Vagina (tissue), 2 donors: ENCODE results near the gene LPO. TPM values are rescaled to one million over a fixed set of nuclear protein-coding genes. Genes with fewer than 3 reads are reported as not detected.
A peak's percentile ranks its signal among the peaks of the same experiment; 100 is the strongest.

Experiments
- DNase-seq, 2 donors: peaks; one replicate each; pipeline ENCODE4 v3.0.0-alpha.2; 2017; ENCODE audit errors: extremely low spot score in 2 of 2
- H3K27ac ChIP-seq: fragments of 200-600 bp; sonication (generic); one replicate; pipeline ENCODE4 v1.5.1; 2019
- H3K27me3 ChIP-seq: fragments of 200-600 bp; sonication (generic); one replicate; pipeline ENCODE4 v1.5.1; 2019
- H3K36me3 ChIP-seq, 2 donors: fragments of 200-600 bp; sonication (generic); one replicate each; pipeline ENCODE4 v1.5.1; 2017 to 2019
- H3K4me1 ChIP-seq: fragments of 200-600 bp; sonication (generic); one replicate; pipeline ENCODE4 v1.5.1; 2019
- H3K4me3 ChIP-seq, 2 donors: fragments of 200-600 bp; sonication (generic); 1 replicate in 1 of 2; 2 replicates in 1 of 2; pipeline ENCODE4 v1.5.1; 2016 to 2019
- H3K9me3 ChIP-seq: fragments of 200-600 bp; sonication (generic); one replicate; pipeline ENCODE4 v1.5.1; 2019
- POLR2A ChIP-seq, 2 donors: fragments of 450-650 bp; IDR thresholded peaks; one replicate each; pipeline ENCODE4 v1.6.1; 2017; ENCODE audit warnings: antibody characterized with exemption in 2 of 2, mild to moderate bottlenecking in 2 of 2, moderate library complexity in 2 of 2
- POLR2AphosphoS5 ChIP-seq, 2 donors: sonication (generic); formaldehyde crosslinking; IDR thresholded peaks; one replicate each; pipeline ENCODE4 v1.9.0; 2017; ENCODE audit warnings: antibody characterized with exemption in 2 of 2, mild to moderate bottlenecking in 2 of 2, low read depth in 1 of 2; ENCODE audit not compliant: insufficient read depth in 1 of 2
- intact Hi-C: fragments of 100-400 bp; cut with DNase I; formaldehyde crosslinking; loops from one replicate; pipeline ENCODE4 v1.15.1; 2023
- total RNA-seq: library from RNA; depleted of rRNA; stranded (reverse); fragments of >200 nt; gene quantifications from one replicate; pipeline ENCODE4 v1.2.3, GENCODE V29; 2016
- TF ChIP-seq, protein P1 (sequence below), 3 experiments: fragments of 450-650 bp in 2 of 3; fragments of 200-600 bp in 1 of 3; sonication (generic) in 1 of 3; IDR thresholded peaks; one replicate each; pipeline ENCODE4 v1.5.1; 2017 to 2019; ENCODE audit warnings: antibody characterized with exemption in 3 of 3, mild to moderate bottlenecking in 2 of 3, moderate library complexity in 2 of 3

Gene LPO
- total RNA-seq, 1 donor from 2014 or later, result not detected

DNA sequence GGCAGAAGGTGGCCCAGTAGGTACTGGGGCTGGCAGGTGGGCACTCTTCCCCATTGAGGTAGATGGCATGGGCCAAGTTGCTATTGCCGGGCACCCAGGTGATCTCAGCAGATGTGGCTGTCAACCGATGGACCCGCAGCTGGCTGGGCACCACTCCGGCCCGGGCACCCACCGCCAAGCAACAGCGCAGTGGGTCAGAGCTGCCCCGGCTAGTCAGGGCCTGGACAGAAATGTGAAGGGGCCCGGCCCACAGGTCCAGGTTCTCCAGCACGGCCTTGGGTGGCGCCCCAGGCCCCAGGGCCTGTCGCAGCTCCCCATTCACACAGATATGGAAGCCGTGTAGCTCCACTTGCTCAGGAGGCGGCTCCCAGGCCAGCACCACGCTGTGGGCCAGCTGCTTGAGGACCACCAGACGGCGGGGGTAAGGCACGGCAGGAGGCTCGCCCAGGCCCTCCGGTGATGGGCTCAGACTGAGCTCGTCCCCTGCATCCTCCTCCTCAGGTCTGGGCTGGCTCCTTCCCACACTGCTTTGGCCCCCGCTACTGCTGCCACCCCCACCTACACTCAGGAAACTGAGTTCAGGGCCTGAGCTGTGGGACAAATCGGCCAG is 73.7 kb downstream of the LPO start:
- Histone ChIP-seq H3K4me1 (no peaks in the 10 kb centered on the region), H3K36me3 (no peaks in the 10 kb centered on the region), H3K27me3 (no peaks in the 10 kb centered on the region), H3K9me3 (no peaks in the 10 kb centered on the region), H3K27ac (no peak overlapping the region), H3K4me3 (no peak overlapping the region)
- peak in 1 of 2 donors; percentile 93 for DNase-seq
- TF ChIP-seq POLR2AphosphoS5 (IDR thresholded peaks at IDR 0.05; ENCODE audit: insufficient read depth in 1 of 2, low read depth in 1 of 2) (no peak), POLR2A (IDR thresholded peaks at IDR 0.05) (no peak)
- intact Hi-C loops, result no loop called here

DNA sequence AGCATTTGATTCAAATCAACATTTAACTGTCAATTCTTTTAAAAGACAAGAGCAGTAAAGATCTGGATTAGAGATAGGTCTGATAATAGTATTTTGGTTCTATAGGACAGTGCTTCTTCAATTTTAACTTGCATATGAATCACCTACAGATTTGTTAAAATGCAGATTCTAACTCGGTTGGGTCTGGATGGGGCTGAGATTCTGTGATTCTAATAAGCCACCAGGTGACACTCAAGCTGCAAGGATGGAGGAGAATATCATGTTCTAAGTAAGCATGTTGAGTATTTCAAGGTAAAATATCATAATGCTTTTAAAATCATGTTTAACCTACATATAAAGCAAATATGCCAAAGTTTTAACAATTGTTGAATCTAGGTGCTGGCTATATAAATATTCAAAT is 74.4 kb downstream of the LPO start:
- Histone ChIP-seq H3K27me3 (no peaks in the 10 kb centered on the region), H3K27ac (no peak overlapping the region), H3K4me1 (no peaks in the 10 kb centered on the region), H3K9me3 (no peaks in the 10 kb centered on the region), H3K36me3 (no peaks in the 10 kb centered on the region), H3K4me3 (no peak overlapping the region)
- DNase-seq, result no peak
- TF ChIP-seq POLR2A (IDR thresholded peaks at IDR 0.05) (no peak), POLR2AphosphoS5 (IDR thresholded peaks at IDR 0.05; ENCODE audit: insufficient read depth in 1 of 2, low read depth in 1 of 2) (no peak)
- TF ChIP-seq, protein P1, sequence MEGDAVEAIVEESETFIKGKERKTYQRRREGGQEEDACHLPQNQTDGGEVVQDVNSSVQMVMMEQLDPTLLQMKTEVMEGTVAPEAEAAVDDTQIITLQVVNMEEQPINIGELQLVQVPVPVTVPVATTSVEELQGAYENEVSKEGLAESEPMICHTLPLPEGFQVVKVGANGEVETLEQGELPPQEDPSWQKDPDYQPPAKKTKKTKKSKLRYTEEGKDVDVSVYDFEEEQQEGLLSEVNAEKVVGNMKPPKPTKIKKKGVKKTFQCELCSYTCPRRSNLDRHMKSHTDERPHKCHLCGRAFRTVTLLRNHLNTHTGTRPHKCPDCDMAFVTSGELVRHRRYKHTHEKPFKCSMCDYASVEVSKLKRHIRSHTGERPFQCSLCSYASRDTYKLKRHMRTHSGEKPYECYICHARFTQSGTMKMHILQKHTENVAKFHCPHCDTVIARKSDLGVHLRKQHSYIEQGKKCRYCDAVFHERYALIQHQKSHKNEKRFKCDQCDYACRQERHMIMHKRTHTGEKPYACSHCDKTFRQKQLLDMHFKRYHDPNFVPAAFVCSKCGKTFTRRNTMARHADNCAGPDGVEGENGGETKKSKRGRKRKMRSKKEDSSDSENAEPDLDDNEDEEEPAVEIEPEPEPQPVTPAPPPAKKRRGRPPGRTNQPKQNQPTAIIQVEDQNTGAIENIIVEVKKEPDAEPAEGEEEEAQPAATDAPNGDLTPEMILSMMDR (IDR thresholded peaks at IDR 0.05), result no peak
- intact Hi-C loops, result no loop called here

DNA sequence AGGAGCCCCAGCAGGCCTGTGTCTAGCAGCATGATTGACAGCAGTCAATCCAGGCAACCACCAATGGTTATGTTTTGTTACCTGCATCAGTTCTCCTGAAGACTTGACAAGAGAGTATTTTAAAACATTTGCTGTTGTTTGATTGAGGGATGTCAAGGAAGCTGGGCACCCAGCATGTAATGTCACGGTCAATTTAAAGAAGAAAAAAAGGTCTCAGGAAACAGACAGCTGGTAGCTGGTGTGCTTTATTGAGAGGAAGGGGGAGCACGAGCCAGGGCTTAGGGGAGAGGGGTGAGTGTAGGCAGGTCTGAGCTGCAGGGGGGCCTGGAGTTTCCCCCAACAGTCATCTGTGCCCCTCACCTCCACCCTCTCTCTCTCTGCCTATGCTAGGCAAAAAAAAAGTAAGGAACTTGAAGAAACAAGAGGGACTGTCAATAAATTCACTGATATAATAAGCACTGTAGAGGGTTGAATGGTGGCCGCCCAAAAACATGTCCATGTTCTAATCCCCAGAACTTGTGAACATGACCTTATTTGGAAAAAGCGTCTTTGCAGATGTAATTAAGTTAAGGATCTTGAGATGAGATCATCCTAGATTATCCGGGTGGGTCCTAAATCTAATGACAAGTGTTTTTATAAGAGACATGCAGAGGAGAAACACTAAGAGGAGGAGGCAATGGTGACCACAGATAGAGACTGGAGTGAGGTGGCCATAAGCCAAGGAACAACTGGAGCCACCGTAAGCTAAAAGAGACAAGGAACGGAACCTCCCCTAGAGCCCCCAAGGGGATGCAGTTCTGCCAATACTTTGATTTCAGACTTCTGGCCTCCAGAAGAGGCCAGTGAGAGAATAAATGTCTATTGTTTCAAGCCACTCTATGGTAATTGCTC is 75.7 kb downstream of the LPO start:
- TF ChIP-seq POLR2A (IDR thresholded peaks at IDR 0.05) (no peak), POLR2AphosphoS5 (IDR thresholded peaks at IDR 0.05; ENCODE audit: insufficient read depth in 1 of 2, low read depth in 1 of 2) (no peak)
- TF ChIP-seq, protein P1 (IDR thresholded peaks at IDR 0.05), result no peak
- intact Hi-C loops, result no loop called here

DNA sequence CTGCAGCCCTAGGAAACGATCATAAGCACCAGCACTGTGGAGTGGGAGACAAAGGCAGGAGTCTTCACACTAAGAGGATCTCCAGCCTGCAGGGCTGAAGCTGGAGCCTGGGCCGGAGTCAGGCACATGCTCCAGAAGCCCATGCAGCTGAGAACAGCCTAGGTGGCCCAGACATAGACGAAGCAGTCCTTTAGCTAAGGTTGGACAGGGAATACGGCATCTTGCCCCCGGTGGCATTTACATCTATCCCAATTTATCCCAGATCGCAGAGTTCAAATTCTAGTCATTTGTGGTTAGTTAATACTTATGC is 76.3 kb downstream of the LPO start:
- no peak for DNase-seq
- no peaks in the 10 kb centered on the region for H3K36me3 ChIP-seq
- H3K9me3 ChIP-seq, result no peaks in the 10 kb centered on the region
- TF ChIP-seq, protein P1 (IDR thresholded peaks at IDR 0.05), result no peak
- TF ChIP-seq POLR2A (IDR thresholded peaks at IDR 0.05) (no peak), POLR2AphosphoS5 (IDR thresholded peaks at IDR 0.05; ENCODE audit: insufficient read depth in 1 of 2, low read depth in 1 of 2) (no peak)
- no peak overlapping the region for H3K27ac ChIP-seq
- H3K27me3 ChIP-seq, result no peaks in the 10 kb centered on the region
- intact Hi-C loops, result no loop called here
- no peak overlapping the region for H3K4me3 ChIP-seq
- H3K4me1 ChIP-seq, result no peaks in the 10 kb centered on the region

More for the DNA sequence above, 75.7 kb downstream of the LPO start:
- Histone ChIP-seq H3K27me3 (no peaks in the 10 kb centered on the region), H3K4me1 (no peaks in the 10 kb centered on the region), H3K9me3 (no peaks in the 10 kb centered on the region), H3K36me3 (no peaks in the 10 kb centered on the region), H3K4me3 (no peak overlapping the region), H3K27ac (no peak overlapping the region)
- DNase-seq, result no peak

DNA sequence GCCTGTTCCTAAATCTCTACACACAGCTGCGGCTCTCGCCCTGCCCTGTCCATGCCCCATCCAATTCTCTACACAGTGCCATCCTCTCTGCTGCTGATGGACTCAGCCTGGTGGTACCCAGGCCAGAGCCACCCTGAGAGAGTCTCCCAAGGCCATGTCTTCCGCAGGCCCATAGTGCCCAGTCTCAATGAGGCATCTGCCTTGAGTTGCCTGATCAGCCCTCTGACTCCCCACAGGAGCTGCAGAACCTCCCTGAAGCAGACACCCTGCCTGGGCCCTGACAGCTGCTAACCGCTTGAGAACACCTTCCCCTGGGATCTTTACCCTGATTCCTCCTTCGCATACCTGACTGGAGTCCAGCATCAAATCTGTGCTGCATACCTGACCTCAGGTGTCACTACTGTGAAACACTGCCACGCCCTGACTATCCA is 76.9 kb downstream of the LPO start:
- no peak for DNase-seq
- no peaks in the 10 kb centered on the region for H3K27me3 ChIP-seq

DNA sequence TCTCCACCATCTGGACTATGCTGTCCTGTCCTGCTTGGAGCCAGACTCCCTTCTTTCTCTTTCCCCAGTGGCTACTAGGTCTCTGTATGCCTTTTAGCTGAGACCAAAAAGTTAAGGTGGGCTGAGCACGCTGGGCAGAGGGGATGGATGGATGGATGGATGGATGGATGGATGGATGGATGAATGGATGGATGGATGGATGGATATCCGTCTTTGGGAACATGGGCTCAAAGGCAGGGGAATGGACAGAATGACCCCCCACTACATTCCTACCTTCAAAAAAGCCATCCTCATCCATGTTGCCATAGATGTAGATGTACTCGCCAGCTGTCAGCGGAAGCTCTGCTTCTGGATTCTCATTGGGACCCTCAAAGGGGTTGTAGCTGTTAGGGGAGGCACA is 77.4 kb downstream of the LPO start:
- DNase-seq, result no peak
- no peaks in the 10 kb centered on the region for H3K27me3 ChIP-seq
- no peak overlapping the region for H3K27ac ChIP-seq
- H3K9me3 ChIP-seq, result no peaks in the 10 kb centered on the region
- no peaks in the 10 kb centered on the region for H3K36me3 ChIP-seq
- TF ChIP-seq POLR2A (IDR thresholded peaks at IDR 0.05) (no peak), POLR2AphosphoS5 (IDR thresholded peaks at IDR 0.05; ENCODE audit: insufficient read depth in 1 of 2, low read depth in 1 of 2) (no peak)
- TF ChIP-seq, protein P1 (IDR thresholded peaks at IDR 0.05), result no peak
- H3K4me3 ChIP-seq, result no peak overlapping the region
- no peaks in the 10 kb centered on the region for H3K4me1 ChIP-seq
- intact Hi-C loops, result no loop called here

More for the DNA sequence above, 76.9 kb downstream of the LPO start:
- Histone ChIP-seq H3K4me3 (no peak overlapping the region), H3K4me1 (no peaks in the 10 kb centered on the region), H3K27ac (no peak overlapping the region), H3K9me3 (no peaks in the 10 kb centered on the region), H3K36me3 (no peaks in the 10 kb centered on the region)
- intact Hi-C loops, result no loop called here
- TF ChIP-seq POLR2AphosphoS5 (IDR thresholded peaks at IDR 0.05; ENCODE audit: insufficient read depth in 1 of 2, low read depth in 1 of 2), result no peak
